Measurements from ENCODE around the gene ATP11C. TPM values are rescaled to one million over a fixed set of nuclear protein-coding genes. Genes with fewer than 3 reads are reported as not detected.

ATP11C gene
- total and polyA plus RNA-seq, 2 of the 4 experiments (the other 2 are of a cell fraction) = 19.3 to 40.0 TPM

DNA sequence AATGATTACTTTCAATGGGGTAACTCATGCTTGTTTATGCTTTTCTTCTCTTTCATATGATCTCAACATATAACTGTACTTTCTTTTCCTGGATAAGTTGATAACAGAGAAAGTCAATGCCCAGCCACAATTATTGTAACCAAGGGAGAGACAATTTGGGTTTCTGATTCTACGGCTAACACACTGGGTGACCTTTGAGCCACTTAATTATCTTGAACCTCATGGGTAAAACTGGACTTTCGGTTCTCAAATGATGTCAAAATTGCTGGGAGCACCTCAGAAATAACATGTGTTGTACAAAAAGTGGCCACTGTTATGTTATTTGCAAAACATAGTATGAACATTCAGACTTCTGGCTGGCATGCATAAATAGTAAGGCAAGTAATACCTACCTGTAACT lies 145.3 kb downstream of the ATP11C start:
- no peaks in the 10 kb centered on the region for H3K79me1 ChIP-seq (ENCODE audit: low read depth in 1 of 2, low read length in 2 of 2)
- H3K18ac ChIP-seq (ENCODE audit: low read depth, low read length) = no peak overlapping the region

More for the DNA sequence above, 145.3 kb downstream of the ATP11C start:
- Histone ChIP-seq H3K36me3 (ENCODE audit: control insufficient read depth, insufficient read depth, low read length) (peaks cover 4% of the 10 kb centered on the region), H3K9me1 (ENCODE audit: insufficient read depth, low read length) (no peaks in the 10 kb centered on the region), H4K8ac (ENCODE audit: low read depth in 2 of 2, low read length in 2 of 2) (no peak overlapping the region), H3K4me2 (ENCODE audit: low read depth, low read length) (no peak overlapping the region), H3K4me3 (ENCODE audit: insufficient read depth, low read depth, low read length) (no peak overlapping the region), H4K91ac (ENCODE audit: insufficient read depth, low read depth, low read length) (no peak overlapping the region), H3K27me3 (ENCODE audit: control insufficient read depth, insufficient read depth, low read length) (no peaks in the 10 kb centered on the region), H3K56ac (ENCODE audit: extremely low read depth, insufficient read depth, low read length) (no peak overlapping the region), H3K4ac (ENCODE audit: low read depth, low read length) (no peak overlapping the region), H2AK5ac (ENCODE audit: low read depth, low read length) (no peak overlapping the region), H2BK20ac (ENCODE audit: low read depth, low read length) (no peak overlapping the region), H2BK15ac (ENCODE audit: low read depth, low read length) (no peak overlapping the region), H2AFZ (replicated peaks; ENCODE audit: low read length, poor library complexity) (no peak overlapping the region), H3K14ac (replicated peaks; ENCODE audit: low read depth, low read length) (no peak overlapping the region), H2BK5ac (ENCODE audit: low read depth, low read length, poor library complexity, severe bottlenecking) (no peak overlapping the region), H3K27ac (ENCODE audit: insufficient read depth, low read length) (no peak overlapping the region), H2BK120ac (ENCODE audit: low read depth, low read length) (no peak overlapping the region), H4K20me1 (ENCODE audit: insufficient read depth, low read length) (no peaks in the 10 kb centered on the region), H3K4me1 (ENCODE audit: control insufficient read depth, insufficient read depth, low read length) (no peaks in the 10 kb centered on the region), H4K5ac (ENCODE audit: low read depth, low read length) (no peak overlapping the region), H2AK9ac (replicated peaks; ENCODE audit: low read depth, low read length, poor library complexity) (no peak overlapping the region), H3K23ac (ENCODE audit: low read depth, low read length) (no peak overlapping the region), H3K9me3 (ENCODE audit: control insufficient read depth, insufficient read depth, low read length) (no peaks in the 10 kb centered on the region), H3K9ac (ENCODE audit: low read depth, low read length) (no peak overlapping the region)
- POLR2A ChIA-PET (ENCODE audit: unreplicated experiment) = no interaction called here
- CTCF ChIA-PET = interaction anchor here (0.9 to 1.5 kb wide), 2 partner anchors 10 to 13 kb away, joined by 4 to 5 read pairs; no protein-coding TSS in a partner anchor
- dilution Hi-C loops (cut with HindIII; ENCODE audit: low sequenced_read_pairs, unreplicated experiment) (no loop called here), in situ Hi-C loops (cut with MboI; ENCODE audit: low sequenced_read_pairs) (no loop called here), intact Hi-C loops (cut with micrococcal nuclease) (no loop called here)
- no peak for ATAC-seq (ENCODE audit: low read depth)
- BruUV-seq (replicated peaks) = no TSS peak
- DNase-seq = no peak
- TF ChIP-seq NFE2L2 (IDR thresholded peaks at IDR 0.05; ENCODE audit: low read depth, low read length) (no peak), FOS (IDR thresholded peaks at IDR 0.05; ENCODE audit: low read depth, low read length) (no peak), RAD21 (IDR thresholded peaks at IDR 0.05; ENCODE audit: low read length) (no peak), CHD1 (IDR thresholded peaks at IDR 0.05; ENCODE audit: low read depth, low read length) (no peak), MAFK (IDR thresholded peaks at IDR 0.05; ENCODE audit: low read depth, low read length) (no peak), BHLHE40 (IDR thresholded peaks at IDR 0.05; ENCODE audit: low read depth, low read length) (no peak)
- 60% methylated on average over 1 of the region's 2 CpGs; no CpG with 5 or more reads in 1 of the 2 experiments for WGBS, 2 experiments (ENCODE audit: extremely low coverage in 2 of 2, insufficient read length in 1 of 2)
